ENCODE measurements around the gene JPH2. TPM values are rescaled to one million over a fixed set of nuclear protein-coding genes. Genes with fewer than 3 reads are reported as not detected.

JPH2 gene
- total RNA-seq, 1 donor from 2014 or later: 14.2 TPM

DNA sequence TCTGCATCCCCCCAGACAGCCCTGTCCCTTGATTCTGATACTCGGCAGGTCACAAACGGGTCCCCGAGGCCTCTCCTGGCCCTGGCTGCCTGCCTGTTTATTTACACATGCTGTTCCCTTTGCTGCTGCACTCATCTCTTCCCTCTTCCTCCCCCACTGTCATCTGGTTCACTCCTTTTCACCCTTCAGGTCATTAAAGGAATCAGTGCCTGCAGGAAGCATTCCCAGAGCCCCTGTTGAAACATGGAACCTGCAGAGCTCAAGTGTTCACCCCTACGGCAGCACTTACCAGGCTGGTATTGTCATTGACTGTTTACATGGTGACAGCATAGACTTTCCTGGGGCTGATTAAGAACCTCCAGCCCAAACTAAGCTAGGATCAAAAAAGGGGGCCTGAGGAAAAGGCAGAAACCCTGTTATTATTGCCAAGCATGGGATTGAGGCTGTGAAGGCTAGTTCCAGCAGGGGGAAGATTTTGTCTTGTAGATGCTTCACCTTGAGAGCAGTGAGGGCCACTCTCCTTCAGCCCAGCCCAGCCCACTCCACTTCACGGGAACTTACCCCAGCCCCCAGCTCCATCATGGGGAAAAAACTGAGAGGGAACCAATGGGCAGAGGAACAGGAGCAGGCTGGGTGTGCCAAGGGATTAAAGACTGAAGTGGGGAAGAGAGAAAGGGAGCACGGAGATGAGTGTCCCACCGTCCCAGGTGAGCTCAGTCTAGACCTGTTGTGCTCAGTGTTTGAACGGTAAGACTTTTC is 73.2 kb downstream of the JPH2 start:
- Mint-ChIP-seq H3K36me3 (ENCODE audit: unreplicated experiment) (no peaks in the 10 kb centered on the region), H3K27me3 (ENCODE audit: unreplicated experiment) (no peaks in the 10 kb centered on the region), H3K27ac (ENCODE audit: unreplicated experiment) (peak overlapping the region; percentile 65), H3K9me3 (ENCODE audit: unreplicated experiment) (no peaks in the 10 kb centered on the region), H3K4me3 (ENCODE audit: unreplicated experiment) (no peak overlapping the region), H3K4me1 (ENCODE audit: unreplicated experiment) (peaks cover 32% of the 10 kb centered on the region)
- DNase-seq (ENCODE audit: extremely low spot score, unreplicated experiment): no peak
- TF ChIP-seq, protein P1, sequence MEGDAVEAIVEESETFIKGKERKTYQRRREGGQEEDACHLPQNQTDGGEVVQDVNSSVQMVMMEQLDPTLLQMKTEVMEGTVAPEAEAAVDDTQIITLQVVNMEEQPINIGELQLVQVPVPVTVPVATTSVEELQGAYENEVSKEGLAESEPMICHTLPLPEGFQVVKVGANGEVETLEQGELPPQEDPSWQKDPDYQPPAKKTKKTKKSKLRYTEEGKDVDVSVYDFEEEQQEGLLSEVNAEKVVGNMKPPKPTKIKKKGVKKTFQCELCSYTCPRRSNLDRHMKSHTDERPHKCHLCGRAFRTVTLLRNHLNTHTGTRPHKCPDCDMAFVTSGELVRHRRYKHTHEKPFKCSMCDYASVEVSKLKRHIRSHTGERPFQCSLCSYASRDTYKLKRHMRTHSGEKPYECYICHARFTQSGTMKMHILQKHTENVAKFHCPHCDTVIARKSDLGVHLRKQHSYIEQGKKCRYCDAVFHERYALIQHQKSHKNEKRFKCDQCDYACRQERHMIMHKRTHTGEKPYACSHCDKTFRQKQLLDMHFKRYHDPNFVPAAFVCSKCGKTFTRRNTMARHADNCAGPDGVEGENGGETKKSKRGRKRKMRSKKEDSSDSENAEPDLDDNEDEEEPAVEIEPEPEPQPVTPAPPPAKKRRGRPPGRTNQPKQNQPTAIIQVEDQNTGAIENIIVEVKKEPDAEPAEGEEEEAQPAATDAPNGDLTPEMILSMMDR (IDR thresholded peaks at IDR 0.05): no peak

DNA sequence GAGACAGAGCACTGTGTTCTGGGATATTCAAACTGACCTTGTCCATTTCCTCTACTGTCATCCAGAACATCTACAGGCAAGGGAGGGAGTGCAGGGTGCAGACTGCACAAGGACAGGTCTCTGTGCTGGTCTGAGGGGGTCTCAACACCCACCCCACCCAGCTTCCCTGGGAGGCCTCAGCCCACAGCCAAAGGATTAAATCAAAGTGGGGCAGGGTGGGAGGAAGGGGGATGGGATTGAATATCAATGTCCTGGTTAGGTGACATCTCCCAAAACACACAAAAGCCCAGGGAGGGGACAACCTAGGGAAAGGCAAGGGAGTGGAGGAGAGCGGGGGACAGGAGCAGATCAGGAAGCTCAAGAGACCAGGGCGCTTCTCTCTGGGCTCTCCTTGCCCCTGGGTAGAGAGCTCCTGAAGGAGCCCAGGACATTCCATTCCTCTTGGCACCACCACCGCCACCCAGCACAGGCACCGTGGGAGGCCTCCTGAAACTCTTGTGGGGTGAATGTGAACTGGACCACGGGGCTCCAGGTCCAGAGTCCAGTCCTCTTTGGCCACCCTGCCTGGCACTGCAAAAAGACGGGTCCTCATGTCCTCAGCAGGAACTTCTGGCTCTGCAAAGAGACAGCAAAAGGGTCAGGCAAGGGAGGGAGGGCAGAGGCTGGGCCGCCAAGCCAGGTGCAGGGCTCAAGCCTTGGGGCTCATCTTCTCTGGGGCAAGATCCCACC is 73.9 kb downstream of the JPH2 start:
- Mint-ChIP-seq H3K9me3 (ENCODE audit: unreplicated experiment) (no peaks in the 10 kb centered on the region), H3K27me3 (ENCODE audit: unreplicated experiment) (no peaks in the 10 kb centered on the region), H3K4me3 (ENCODE audit: unreplicated experiment) (no peak overlapping the region), H3K27ac (ENCODE audit: unreplicated experiment) (peak overlapping the region; percentile 65), H3K36me3 (ENCODE audit: unreplicated experiment) (no peaks in the 10 kb centered on the region), H3K4me1 (ENCODE audit: unreplicated experiment) (peaks cover 32% of the 10 kb centered on the region)
- TF ChIP-seq, protein P1 (IDR thresholded peaks at IDR 0.05): no peak
- no peak for DNase-seq (ENCODE audit: extremely low spot score, unreplicated experiment)

DNA sequence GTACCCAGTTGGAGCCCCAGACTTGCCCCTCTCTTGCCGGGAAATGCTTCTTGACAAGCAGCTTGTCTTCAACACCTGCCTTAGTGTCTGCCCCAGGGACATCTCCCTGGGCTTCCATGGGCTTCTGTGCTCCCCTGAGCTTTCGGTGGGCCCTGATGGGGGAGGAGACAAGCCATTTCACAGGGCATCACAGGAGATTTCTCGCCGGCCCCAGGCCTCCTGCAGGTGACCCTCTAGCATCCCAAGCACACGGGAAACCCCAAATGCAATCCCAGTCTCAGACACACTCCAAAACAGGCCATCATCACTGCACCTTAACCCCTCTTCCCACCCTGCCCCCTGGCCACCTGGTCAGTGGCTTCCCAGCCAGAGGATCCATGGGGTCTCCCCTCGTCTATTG is 74.5 kb downstream of the JPH2 start:
- H3K4me1 Mint-ChIP-seq (ENCODE audit: unreplicated experiment): peaks cover 32% of the 10 kb centered on the region
- no peaks in the 10 kb centered on the region for H3K27me3 Mint-ChIP-seq (ENCODE audit: unreplicated experiment)
- H3K4me3 Mint-ChIP-seq (ENCODE audit: unreplicated experiment): no peak overlapping the region
- DNase-seq (ENCODE audit: extremely low spot score, unreplicated experiment): no peak
- H3K9me3 Mint-ChIP-seq (ENCODE audit: unreplicated experiment): no peaks in the 10 kb centered on the region
- H3K36me3 Mint-ChIP-seq (ENCODE audit: unreplicated experiment): no peaks in the 10 kb centered on the region
- H3K27ac Mint-ChIP-seq (ENCODE audit: unreplicated experiment): no peak overlapping the region
- TF ChIP-seq, protein P1 (IDR thresholded peaks at IDR 0.05): no peak

DNA sequence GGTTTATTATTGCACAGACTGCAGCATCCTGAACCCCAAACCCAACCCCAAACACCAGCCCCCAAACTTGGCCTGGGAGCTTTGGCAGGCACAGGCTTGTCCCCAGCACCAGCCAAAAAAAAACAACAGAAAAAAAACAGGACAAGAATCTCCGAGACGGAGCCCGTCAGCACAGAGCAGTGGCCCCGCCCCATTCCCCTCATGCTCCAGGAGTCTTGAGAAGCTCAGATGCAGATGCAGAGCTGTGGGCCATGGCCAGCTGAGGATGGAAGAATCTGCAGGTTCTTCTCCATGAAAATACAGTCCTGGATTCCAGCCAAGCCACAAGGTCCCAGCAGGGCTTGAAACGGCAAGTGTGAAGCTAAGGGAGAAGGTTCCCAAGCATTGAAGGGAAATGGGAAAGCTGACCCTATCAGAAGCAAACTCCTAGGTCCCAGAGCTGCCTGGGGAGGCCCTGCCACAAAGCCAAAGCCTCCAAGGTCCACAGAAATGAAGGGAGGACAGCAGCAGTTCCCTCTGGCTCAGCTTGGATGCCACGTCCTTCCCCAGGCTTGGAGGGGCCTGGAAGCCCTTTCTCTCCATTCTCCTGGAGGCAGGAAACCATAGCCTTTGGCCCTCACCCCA is 75.2 kb downstream of the JPH2 start:
- Mint-ChIP-seq H3K4me1 (ENCODE audit: unreplicated experiment) (peaks cover 32% of the 10 kb centered on the region), H3K27ac (ENCODE audit: unreplicated experiment) (peak overlapping the region; percentile 63), H3K4me3 (ENCODE audit: unreplicated experiment) (no peak overlapping the region), H3K9me3 (ENCODE audit: unreplicated experiment) (no peaks in the 10 kb centered on the region), H3K36me3 (ENCODE audit: unreplicated experiment) (no peaks in the 10 kb centered on the region), H3K27me3 (ENCODE audit: unreplicated experiment) (no peaks in the 10 kb centered on the region)
- TF ChIP-seq, protein P1 (IDR thresholded peaks at IDR 0.05): no peak
- DNase-seq (ENCODE audit: extremely low spot score, unreplicated experiment): no peak
